ENCODE measurements around the gene ZMIZ2.
"Not testable (repeated sequence)": the region's sequence is repeated elsewhere in the genome, so short reads cannot be mapped to it uniquely, and the experiment has no call there.

The ZMIZ2 gene

DNA sequence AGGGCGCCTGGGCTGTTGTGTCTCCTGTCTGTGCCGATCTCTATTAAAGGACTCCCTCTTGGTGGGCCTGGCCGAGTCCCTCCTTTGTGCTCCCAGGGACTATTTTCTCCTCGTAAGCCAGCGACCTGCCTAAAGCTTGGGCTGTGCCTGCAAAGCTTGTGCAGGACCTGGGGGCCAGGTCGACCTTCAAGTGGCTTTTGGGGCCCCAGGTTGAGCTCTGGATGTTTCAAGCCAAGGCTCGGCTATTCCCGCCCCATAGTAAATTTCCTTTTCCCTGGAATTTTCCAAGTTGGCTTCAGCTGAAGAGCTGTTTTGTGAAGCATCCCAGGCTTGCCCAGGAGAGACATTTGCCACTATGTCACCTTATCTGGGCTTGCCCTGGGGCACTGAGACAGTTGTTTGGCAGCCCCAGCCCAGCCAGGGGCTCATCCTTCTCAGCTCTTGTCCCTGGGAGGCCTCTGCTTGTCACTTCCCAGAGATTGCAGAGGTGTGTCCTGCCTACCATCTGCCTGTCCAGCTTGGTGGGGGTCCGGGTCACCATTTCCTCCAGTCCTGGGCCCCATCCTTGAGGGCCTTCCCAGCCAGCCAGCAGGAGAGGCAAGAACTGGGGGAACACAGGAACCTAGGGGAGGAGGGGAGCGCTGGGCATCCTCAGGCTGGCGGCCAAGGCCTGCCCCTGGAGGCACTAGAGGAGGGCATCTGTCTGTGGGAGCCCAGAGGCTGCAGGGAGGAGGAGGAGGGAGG is 20.2 kb downstream of the ZMIZ2 start:
- DNase-seq (ENCODE audit: insufficient read length, low spot score) (no peak), FAIRE-seq (no peak)

GRCh38 chr7:44769376-44769775 is 20.7 kb downstream of the ZMIZ2 start:
- no peak for DNase-seq (ENCODE audit: insufficient read length, low spot score)
- FAIRE-seq = no peak

DNA sequence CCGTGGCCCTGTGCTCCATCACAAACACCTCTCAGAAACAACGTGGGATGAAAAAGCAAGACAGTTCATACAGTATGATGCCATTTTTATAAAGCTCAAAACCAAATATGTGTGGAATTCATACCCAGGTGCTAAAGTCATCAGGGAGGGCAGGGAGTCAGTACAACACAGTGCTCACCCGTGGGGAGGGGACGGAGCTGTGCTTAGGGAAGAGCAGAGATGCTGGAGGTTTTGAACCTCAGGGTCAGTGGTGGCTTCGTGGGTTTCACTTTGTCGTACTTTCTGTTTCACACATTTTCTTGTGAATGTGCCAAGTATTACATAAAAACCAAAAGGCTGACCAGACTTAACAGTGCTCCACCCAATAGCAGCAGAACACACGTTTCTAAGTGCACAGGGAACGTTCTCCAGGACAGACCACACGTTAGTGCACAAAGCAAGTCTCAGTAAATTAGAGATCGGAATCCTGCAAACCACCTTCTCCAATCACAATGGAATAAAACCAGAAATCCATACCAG is 21.2 kb downstream of the ZMIZ2 start:
- peak; percentile 99 for FAIRE-seq
- DNase-seq (ENCODE audit: insufficient read length, low spot score) = peak; percentile 82

DNA sequence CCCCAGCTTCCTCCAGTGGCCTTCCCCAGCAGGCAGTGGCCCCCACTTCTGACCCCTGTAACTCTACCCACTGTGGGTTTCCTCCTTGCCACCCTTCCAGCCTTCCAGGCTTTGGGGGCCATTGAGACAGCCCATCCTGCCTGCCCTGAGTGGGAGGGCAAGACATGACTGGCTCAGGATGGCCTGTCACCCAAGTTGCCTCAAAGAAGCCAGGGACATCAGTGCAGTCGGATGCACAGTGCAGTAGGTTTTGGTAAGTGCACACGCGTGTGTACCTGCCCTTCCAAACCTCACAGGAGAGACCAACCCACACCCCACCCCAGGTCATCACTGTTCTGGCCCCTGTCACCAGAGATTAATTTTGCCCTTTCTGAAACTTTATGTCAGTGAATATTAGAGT is 22.7 kb downstream of the ZMIZ2 start:
- DNase-seq (ENCODE audit: insufficient read length, low spot score) (no peak), FAIRE-seq (no peak)

GRCh38 chr7:44772440-44772839 is 23.8 kb downstream of the ZMIZ2 start:
- no peak for DNase-seq (ENCODE audit: insufficient read length, low spot score)
- no peak for FAIRE-seq

DNA sequence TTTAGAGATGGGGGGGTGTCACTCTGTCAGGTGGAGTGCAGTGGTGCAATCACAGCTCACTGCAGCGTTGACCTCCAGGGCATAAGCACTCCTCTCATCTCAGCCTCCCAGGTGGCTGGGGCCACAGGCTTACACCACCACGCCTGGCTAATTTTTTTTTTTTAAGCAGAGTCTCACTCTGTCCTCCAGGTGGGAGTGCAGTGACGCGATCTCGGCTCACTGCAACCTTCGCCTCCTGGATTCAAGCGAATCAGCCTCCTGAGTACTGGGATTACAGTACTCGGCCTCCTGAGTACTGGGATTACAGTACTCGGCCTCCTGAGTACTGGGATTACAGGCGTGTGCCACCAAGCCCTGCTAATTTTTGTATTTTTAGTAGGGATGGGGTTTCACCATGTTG is 24.2 kb downstream of the ZMIZ2 start:
- no peak for FAIRE-seq
- DNase-seq (ENCODE audit: insufficient read length, low spot score) = no peak

DNA sequence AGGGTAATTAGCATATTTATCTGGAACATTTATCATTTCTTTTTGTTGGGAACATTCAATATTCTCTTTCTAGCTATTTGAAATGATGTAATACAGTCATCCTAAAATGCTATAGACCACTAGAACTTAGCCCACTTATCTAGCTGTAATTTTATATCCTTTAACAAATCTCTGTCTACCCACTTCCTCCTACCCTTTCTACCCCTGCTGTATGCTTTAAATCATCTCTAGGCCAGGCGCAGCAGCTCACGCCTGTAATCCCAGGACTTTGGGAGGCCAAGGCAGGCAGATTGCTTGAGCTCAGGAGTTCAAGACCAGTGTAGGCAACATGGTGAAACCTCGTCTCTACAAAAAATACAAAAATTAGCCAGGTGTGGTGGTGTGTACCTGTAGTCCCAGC is 25.8 kb downstream of the ZMIZ2 start:
- DNase-seq (ENCODE audit: insufficient read length, low spot score); FAIRE-seq: not testable (repeated sequence)

- no peak for FAIRE-seq
- DNase-seq (ENCODE audit: insufficient read length, low spot score) = no peak
Measured at GRCh38 chr7:44775383-44776107, 26.9 kb downstream of the ZMIZ2 start.

DNA sequence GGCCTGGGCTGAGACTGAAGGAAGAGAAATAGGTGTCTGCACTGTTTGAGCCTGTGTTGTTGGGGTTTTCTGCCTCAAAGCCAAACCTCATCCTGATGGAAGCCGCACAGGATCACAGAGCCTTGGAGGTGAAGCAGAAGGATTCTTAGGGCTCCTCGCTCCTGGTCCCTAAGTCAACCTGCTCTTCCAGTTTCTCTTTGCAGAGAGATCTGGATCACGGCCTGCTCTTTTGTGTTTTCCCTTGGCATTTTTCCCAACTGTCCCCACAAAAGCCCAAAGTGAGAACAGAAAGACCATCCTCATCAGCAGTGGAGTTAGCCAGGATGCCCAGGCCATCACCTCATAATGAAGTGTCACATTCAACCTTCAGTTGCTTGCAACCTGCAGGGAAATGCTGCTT is 27.6 kb downstream of the ZMIZ2 start:
- DNase-seq (ENCODE audit: insufficient read length, low spot score) = no peak
- FAIRE-seq = no peak

DNA sequence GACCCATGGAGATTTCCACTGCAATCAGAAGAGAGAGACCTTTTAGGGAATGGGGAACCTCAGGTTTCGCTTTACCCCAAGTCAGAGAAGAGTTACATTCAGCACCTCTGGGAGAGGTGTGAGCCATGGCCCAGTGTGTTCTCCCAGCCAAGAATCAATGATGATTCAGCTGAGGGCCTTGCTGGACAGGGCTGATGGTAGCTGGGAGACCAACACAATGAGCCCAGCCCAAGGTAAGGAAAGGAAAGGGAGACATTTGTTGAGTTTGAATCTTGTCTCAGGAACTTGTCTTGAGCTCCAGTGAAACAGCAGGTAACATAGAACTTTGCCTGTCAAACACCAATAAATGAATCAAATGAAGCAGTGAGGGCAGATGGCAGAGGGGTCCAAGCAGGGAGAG is 33.8 kb downstream of the ZMIZ2 start:
- no peak for DNase-seq (ENCODE audit: insufficient read length, low spot score)
- FAIRE-seq = no peak

- DNase-seq (ENCODE audit: insufficient read length, low spot score) = no peak
- FAIRE-seq = no peak
Measured at GRCh38 chr7:44783407-44783806, 34.8 kb downstream of the ZMIZ2 start.

DNA sequence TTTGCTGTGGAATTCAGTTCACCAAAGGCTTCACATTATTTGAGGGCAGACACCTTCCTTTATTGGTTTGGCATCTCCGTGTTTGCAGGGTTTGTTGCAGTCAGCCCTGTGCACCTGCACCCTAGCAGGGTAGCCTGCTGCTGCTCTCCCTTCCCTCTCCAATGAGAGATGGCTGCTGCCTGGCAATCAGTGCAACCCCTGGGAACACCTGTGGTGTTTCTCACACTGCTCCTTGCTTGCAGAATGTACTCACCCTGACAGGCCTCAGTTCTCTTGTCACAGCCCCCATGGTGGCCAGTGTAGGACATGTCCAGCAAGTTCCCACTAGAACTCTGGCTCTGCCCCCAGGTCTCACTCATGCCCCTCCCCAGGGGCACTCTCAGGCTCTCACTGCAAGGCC is 35.7 kb downstream of the ZMIZ2 start:
- no peak for DNase-seq (ENCODE audit: insufficient read length, low spot score)
- no peak for FAIRE-seq

GRCh38 chr7:44785218-44785617 is 36.6 kb downstream of the ZMIZ2 start:
- FAIRE-seq; DNase-seq (ENCODE audit: insufficient read length, low spot score): not testable (repeated sequence)

- FAIRE-seq = no peak
Measured at GRCh38 chr7:44787041-44787440, 38.4 kb downstream of the ZMIZ2 start.

DNA sequence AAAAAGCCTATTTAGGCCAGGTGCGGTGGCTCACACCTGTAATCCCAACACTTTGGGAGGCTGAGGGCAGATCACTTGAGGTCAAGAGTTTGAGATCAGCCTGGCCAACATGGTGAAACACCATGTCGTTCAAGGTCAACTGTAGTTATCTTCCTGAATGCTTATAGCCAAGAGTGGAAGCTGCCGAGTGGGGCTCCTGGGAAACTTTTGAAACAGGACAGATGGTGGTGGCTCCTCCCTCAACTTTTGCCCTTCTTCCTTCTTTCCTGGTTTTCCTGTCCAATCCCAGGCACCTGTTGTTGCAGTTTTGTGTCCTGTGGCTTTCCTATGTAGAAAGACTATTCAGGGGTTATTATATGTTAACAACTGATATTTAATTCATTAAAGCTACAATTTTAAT is 39.1 kb downstream of the ZMIZ2 start:
- FAIRE-seq (no peak), DNase-seq (ENCODE audit: insufficient read length, low spot score) (no peak)

More at GRCh38 chr7:44787041-44787440, 38.4 kb downstream of the ZMIZ2 start:
- no peak for DNase-seq (ENCODE audit: insufficient read length, low spot score)

GRCh38 chr7:44789990-44790389 is 41.3 kb downstream of the ZMIZ2 start:
- DNase-seq (ENCODE audit: insufficient read length, low spot score) (no peak), FAIRE-seq (no peak)

GRCh38 chr7:44791278-44792219 is 42.9 kb downstream of the ZMIZ2 start:
- FAIRE-seq (no peak), DNase-seq (ENCODE audit: insufficient read length, low spot score) (no peak)

DNA sequence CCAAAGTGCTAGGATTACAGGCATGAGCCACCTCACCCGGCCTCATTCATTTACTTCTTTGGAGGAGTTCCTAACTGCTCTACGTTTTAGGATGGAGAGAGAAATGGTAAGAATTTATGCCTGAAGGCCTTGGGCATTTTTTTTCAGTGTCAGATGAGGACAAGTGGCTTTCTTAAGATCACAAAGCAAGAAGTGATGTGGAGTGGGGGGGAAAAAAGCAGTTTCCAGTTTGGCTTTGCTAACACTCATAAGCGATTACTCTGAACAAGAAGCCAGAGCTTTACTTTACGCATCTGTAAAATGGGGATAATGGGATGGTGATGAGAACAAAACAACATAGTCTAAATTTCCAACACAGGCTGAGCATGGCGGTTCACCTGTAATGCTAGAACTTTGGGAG is 45.3 kb downstream of the ZMIZ2 start:
- DNase-seq (ENCODE audit: insufficient read length, low spot score) (no peak), FAIRE-seq (no peak)

GRCh38 chr7:44794331-44794730 is 45.7 kb downstream of the ZMIZ2 start:
- DNase-seq (ENCODE audit: insufficient read length, low spot score) (no peak), FAIRE-seq (no peak)

GRCh38 chr7:44796034-44796503 is 47.4 kb downstream of the ZMIZ2 start:
- FAIRE-seq (no peak), DNase-seq (ENCODE audit: insufficient read length, low spot score) (peak; percentile 41)

All from GM19239 (cell line).